ENCODE data around the gene PEF1.

The PEF1 gene

GRCh38 chr1:31580513-31580870 lies 64.2 kb downstream of the PEF1 start:
- H3K79me2 ChIP-seq (ENCODE audit: insufficient read depth, low read length) = no peaks in the 10 kb centered on the region
- H3K27ac ChIP-seq (ENCODE audit: low read depth, low read length) = no peak overlapping the region
- no peak overlapping the region for H2AFZ ChIP-seq (ENCODE audit: low read depth, low read length, severe bottlenecking)
- no peaks in the 10 kb centered on the region for H3K36me3 ChIP-seq (ENCODE audit: low read length)
- H3K9me2 ChIP-seq (replicated peaks; ENCODE audit: insufficient read depth, low read length) = no peaks in the 10 kb centered on the region
- H4K20me1 ChIP-seq (ENCODE audit: low read depth, low read length) = no peaks in the 10 kb centered on the region
- no peaks in the 10 kb centered on the region for H3K27me3 ChIP-seq (ENCODE audit: low read length)
- H3F3A ChIP-seq (ENCODE audit: insufficient read depth) = no peaks in the 10 kb centered on the region
- TF ChIP-seq CTCF (IDR thresholded peaks at IDR 0.05; ENCODE audit: insufficient read depth, low read length, poor library complexity, severe bottlenecking) (no peak), EZH2phosphoT487 (conservative IDR thresholded peaks at IDR 0.05; ENCODE audit: low read length) (no peak)
- H3K9me3 ChIP-seq (ENCODE audit: insufficient read depth, low read length) = no peaks in the 10 kb centered on the region
- no peak overlapping the region for H3K4me3 ChIP-seq (ENCODE audit: insufficient read depth, low read length, poor library complexity, severe bottlenecking)
- H3K4me2 ChIP-seq (ENCODE audit: low read depth, low read length, poor library complexity, severe bottlenecking) = no peak overlapping the region
- no peak overlapping the region for H3K9ac ChIP-seq (ENCODE audit: low read length)
